Right lobe of liver (tissue), 4 donors: ENCODE results near the gene PSEN2.

Experiments used
- POLR2A ChIP-seq: fragments of 450-650 bp; IDR thresholded peaks from one replicate; pipeline ENCODE4 v1.6.1; 2017; ENCODE audit warnings: antibody characterized with exemption, mild to moderate bottlenecking
- TF ChIP-seq, protein P1 (sequence below), 4 donors: fragments of 200-600 bp in 3 of 4; fragments of 450-650 bp in 1 of 4; IDR thresholded peaks; one replicate each; pipeline versions ENCODE4 v1.5.1 to v1.8.0; 2016 to 2022; ENCODE audit warnings: antibody characterized with exemption in 4 of 4, mild to moderate bottlenecking in 2 of 4
- donor health status: DM: no; HTN: no; CAD: no.
- donor health status: DM: no; HTN: no; CAD: no.
- donor health status: DM: no; HTN: yes; CAD: no.

DNA sequence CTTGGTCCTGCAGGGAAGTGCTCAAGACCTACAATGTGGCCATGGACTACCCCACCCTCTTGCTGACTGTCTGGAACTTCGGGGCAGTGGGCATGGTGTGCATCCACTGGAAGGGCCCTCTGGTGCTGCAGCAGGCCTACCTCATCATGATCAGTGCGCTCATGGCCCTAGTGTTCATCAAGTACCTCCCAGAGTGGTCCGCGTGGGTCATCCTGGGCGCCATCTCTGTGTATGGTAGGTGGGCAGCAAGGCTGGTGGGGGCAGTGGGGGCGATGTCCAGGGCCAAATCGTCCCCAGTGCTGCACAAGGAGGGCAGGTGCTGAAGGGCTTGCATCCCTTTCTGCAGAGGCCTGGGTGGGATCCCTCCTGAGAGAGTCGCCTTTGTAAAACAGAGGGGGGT lies 18.4 kb downstream of the PSEN2 start:
- no peak for TF ChIP-seq POLR2A
- TF ChIP-seq, protein P1, sequence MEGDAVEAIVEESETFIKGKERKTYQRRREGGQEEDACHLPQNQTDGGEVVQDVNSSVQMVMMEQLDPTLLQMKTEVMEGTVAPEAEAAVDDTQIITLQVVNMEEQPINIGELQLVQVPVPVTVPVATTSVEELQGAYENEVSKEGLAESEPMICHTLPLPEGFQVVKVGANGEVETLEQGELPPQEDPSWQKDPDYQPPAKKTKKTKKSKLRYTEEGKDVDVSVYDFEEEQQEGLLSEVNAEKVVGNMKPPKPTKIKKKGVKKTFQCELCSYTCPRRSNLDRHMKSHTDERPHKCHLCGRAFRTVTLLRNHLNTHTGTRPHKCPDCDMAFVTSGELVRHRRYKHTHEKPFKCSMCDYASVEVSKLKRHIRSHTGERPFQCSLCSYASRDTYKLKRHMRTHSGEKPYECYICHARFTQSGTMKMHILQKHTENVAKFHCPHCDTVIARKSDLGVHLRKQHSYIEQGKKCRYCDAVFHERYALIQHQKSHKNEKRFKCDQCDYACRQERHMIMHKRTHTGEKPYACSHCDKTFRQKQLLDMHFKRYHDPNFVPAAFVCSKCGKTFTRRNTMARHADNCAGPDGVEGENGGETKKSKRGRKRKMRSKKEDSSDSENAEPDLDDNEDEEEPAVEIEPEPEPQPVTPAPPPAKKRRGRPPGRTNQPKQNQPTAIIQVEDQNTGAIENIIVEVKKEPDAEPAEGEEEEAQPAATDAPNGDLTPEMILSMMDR (IDR thresholded peaks at IDR 0.05), result no peak
